ENCODE results near the gene SV2B. TPM values are rescaled to one million over a fixed set of nuclear protein-coding genes. Genes with fewer than 3 reads are reported as not detected.

The SV2B gene
- total RNA-seq, 2 experiments from 2014 or later = not detected

GRCh38 chr15:91065505-91065904 is 34.6 kb upstream of the SV2B start:
- no peak overlapping the region for H3K4me3 ChIP-seq (ENCODE audit: low read length)
- intact Hi-C loops (cut with DNase I, micrococcal nuclease) = no loop called here
- Mint-ChIP-seq H3K9me3 (no peaks in the 10 kb centered on the region), H3K4me3 (no peak overlapping the region), H3K4me1 (ENCODE audit: low read depth) (no peaks in the 10 kb centered on the region), H3K27me3 (peaks cover 43% of the 10 kb centered on the region), H3K36me3 (ENCODE audit: low read depth) (no peaks in the 10 kb centered on the region), H3K27ac (no peak overlapping the region)
- CTCF ChIA-PET = no interaction called here
- no peaks in the 10 kb centered on the region for H3K9me3 ChIP-seq (ENCODE audit: control insufficient read depth in 1 of 2, insufficient read depth in 1 of 2, low read length in 2 of 2)
- TF ChIP-seq CTCF (IDR thresholded peaks at IDR 0.05) = no peak
- ATAC-seq (ENCODE audit: poor library complexity) (no peak), DNase-seq (no peak)
- no peaks in the 10 kb centered on the region for H3K27me3 ChIP-seq (ENCODE audit: control insufficient read depth in 1 of 2, insufficient read depth in 2 of 2, low read length in 2 of 2)
- H3K36me3 ChIP-seq (ENCODE audit: insufficient read depth, low read length) = no peaks in the 10 kb centered on the region
- H3K4me1 ChIP-seq (ENCODE audit: insufficient read depth, low read length) = no peaks in the 10 kb centered on the region
- POLR2A ChIA-PET = no interaction called here
- no peak overlapping the region for H3K27ac ChIP-seq (ENCODE audit: low read depth in 1 of 2, low read length in 2 of 2)

GRCh38 chr15:91067036-91067435 is 33.0 kb upstream of the SV2B start:
- DNase-seq (no peak), ATAC-seq (ENCODE audit: poor library complexity) (no peak)
- H3K27me3 ChIP-seq (ENCODE audit: control insufficient read depth in 1 of 2, insufficient read depth in 2 of 2, low read length in 2 of 2) = no peaks in the 10 kb centered on the region
- CTCF ChIA-PET = no interaction called here
- no peaks in the 10 kb centered on the region for H3K36me3 ChIP-seq (ENCODE audit: insufficient read depth, low read length)
- H3K27ac ChIP-seq (ENCODE audit: low read depth in 1 of 2, low read length in 2 of 2) = no peak overlapping the region
- no peaks in the 10 kb centered on the region for H3K36me3 Mint-ChIP-seq (ENCODE audit: low read depth)
- intact Hi-C loops (cut with DNase I, micrococcal nuclease) = no loop called here
- POLR2A ChIA-PET = no interaction called here
- no peak overlapping the region for H3K4me3 ChIP-seq (ENCODE audit: low read length)
- H3K9me3 ChIP-seq (ENCODE audit: control insufficient read depth in 1 of 2, insufficient read depth in 1 of 2, low read length in 2 of 2) = no peaks in the 10 kb centered on the region
- H3K9me3 Mint-ChIP-seq = no peaks in the 10 kb centered on the region
- TF ChIP-seq CTCF (IDR thresholded peaks at IDR 0.05) = no peak
- H3K27me3 Mint-ChIP-seq = peaks cover 44% of the 10 kb centered on the region
- no peak overlapping the region for H3K4me3 Mint-ChIP-seq
- H3K27ac Mint-ChIP-seq = no peak overlapping the region
- no peaks in the 10 kb centered on the region for H3K4me1 Mint-ChIP-seq (ENCODE audit: low read depth)
- H3K4me1 ChIP-seq (ENCODE audit: insufficient read depth, low read length) = no peaks in the 10 kb centered on the region

GRCh38 chr15:91068436-91068835 is 31.6 kb upstream of the SV2B start:
- Histone ChIP-seq H3K4me3 (ENCODE audit: low read length) (no peak overlapping the region), H3K27ac (ENCODE audit: low read depth in 1 of 2, low read length in 2 of 2) (no peak overlapping the region), H3K4me1 (ENCODE audit: insufficient read depth, low read length) (no peaks in the 10 kb centered on the region), H3K36me3 (ENCODE audit: insufficient read depth, low read length) (no peaks in the 10 kb centered on the region), H3K9me3 (ENCODE audit: control insufficient read depth in 1 of 2, insufficient read depth in 1 of 2, low read length in 2 of 2) (no peaks in the 10 kb centered on the region), H3K27me3 (ENCODE audit: control insufficient read depth in 1 of 2, insufficient read depth in 2 of 2, low read length in 2 of 2) (no peaks in the 10 kb centered on the region)
- Mint-ChIP-seq H3K4me3 (no peak overlapping the region), H3K27ac (no peak overlapping the region), H3K27me3 (peaks cover 49% of the 10 kb centered on the region), H3K4me1 (ENCODE audit: low read depth) (no peaks in the 10 kb centered on the region), H3K9me3 (no peaks in the 10 kb centered on the region), H3K36me3 (ENCODE audit: low read depth) (no peaks in the 10 kb centered on the region)
- ATAC-seq (ENCODE audit: poor library complexity) (no peak), DNase-seq (no peak)
- ChIA-PET CTCF (no interaction called here), POLR2A (no interaction called here)
- intact Hi-C loops (cut with DNase I, micrococcal nuclease) = no loop called here
- no peak for TF ChIP-seq CTCF (IDR thresholded peaks at IDR 0.05)

Data from CD4-positive, alpha-beta T cell (primary cell).